H9 (cell line): ENCODE measurements around the gene ADAMTSL2. TPM values are rescaled to one million over a fixed set of nuclear protein-coding genes. Genes with fewer than 3 reads are reported as not detected.
A peak's percentile ranks its signal among the peaks of the same experiment; 100 is the strongest.

ENCODE experiments used
- DNase-seq: peaks from one replicate; pipeline ENCODE4 v3.0.0-alpha.2; 2017
- H2AFZ ChIP-seq: one replicate; pipeline ENCODE4 v1.6.1; 2013; ENCODE audit warnings: mild to moderate bottlenecking, low read length, control low read depth, moderate library complexity
- H2AK5ac ChIP-seq: 2 replicates; pipeline ENCODE4 v1.6.1; 2013; ENCODE audit warnings: low read length, control low read depth, mixed read lengths; ENCODE audit not compliant: insufficient read length
- H2BK120ac ChIP-seq: one replicate; pipeline ENCODE4 v1.6.1; 2013; ENCODE audit warnings: low read depth, mild to moderate bottlenecking, low read length, control low read depth, inconsistent platforms; ENCODE audit not compliant: poor library complexity, severe bottlenecking
- H2BK12ac ChIP-seq: 2 replicates; pipeline ENCODE4 v1.6.1; 2013; ENCODE audit warnings: low read length, control low read depth, mixed read lengths, low read depth; ENCODE audit not compliant: insufficient read length
- H2BK15ac ChIP-seq: 2 replicates; pipeline ENCODE4 v1.6.1; 2013; ENCODE audit warnings: low read depth, low read length, control low read depth
- H2BK20ac ChIP-seq: one replicate; pipeline ENCODE4 v1.6.1; 2013; ENCODE audit warnings: low read depth, mild to moderate bottlenecking, low read length, control low read depth, inconsistent platforms; ENCODE audit not compliant: poor library complexity, severe bottlenecking
- H2BK5ac ChIP-seq: 2 replicates; pipeline ENCODE4 v1.6.1; 2013; ENCODE audit warnings: low read length, control low read depth, mixed read lengths; ENCODE audit not compliant: insufficient read length
- H3K14ac ChIP-seq: 2 replicates; pipeline ENCODE4 v1.6.1; 2013; ENCODE audit warnings: low read length, control low read depth; ENCODE audit not compliant: insufficient read depth
- H3K18ac ChIP-seq: 2 replicates; pipeline ENCODE4 v1.6.1; 2013; ENCODE audit warnings: low read depth, mild to moderate bottlenecking, mixed read lengths, low read length, control low read depth; ENCODE audit not compliant: insufficient read length
- H3K23ac ChIP-seq: 2 replicates; pipeline ENCODE4 v1.6.1; 2013; ENCODE audit warnings: low read length, control low read depth, mixed read lengths, low read depth; ENCODE audit not compliant: insufficient read length
- H3K23me2 ChIP-seq: 2 replicates; pipeline ENCODE4 v1.6.1; 2013; ENCODE audit warnings: low read depth, mild to moderate bottlenecking, mixed read lengths, low read length, control low read depth; ENCODE audit not compliant: insufficient read length, poor library complexity, severe bottlenecking
- H3K27ac ChIP-seq: 2 replicates; pipeline ENCODE4 v1.5.1; 2013; ENCODE audit warnings: low read length, control low read depth, mixed read lengths, low read depth; ENCODE audit not compliant: insufficient read length
- H3K27me3 ChIP-seq: 2 replicates; pipeline ENCODE4 v1.6.1; 2013; ENCODE audit warnings: low read length, control low read depth, inconsistent platforms; ENCODE audit not compliant: insufficient read depth
- H3K4ac ChIP-seq: 2 replicates; pipeline ENCODE4 v1.6.1; 2013; ENCODE audit warnings: low read depth, mild to moderate bottlenecking, control low read depth, inconsistent platforms, low read length, moderate library complexity
- H3K4me1 ChIP-seq: 2 replicates; pipeline ENCODE4 v1.6.1; 2013; ENCODE audit warnings: low read length, control low read depth, inconsistent platforms; ENCODE audit not compliant: insufficient read depth
- H3K4me2 ChIP-seq: 2 replicates; pipeline ENCODE4 v1.6.1; 2013; ENCODE audit warnings: low read length, control low read depth, mixed read lengths; ENCODE audit not compliant: insufficient read length, insufficient read depth
- H3K56ac ChIP-seq: 2 replicates; pipeline ENCODE4 v1.6.1; 2013; ENCODE audit warnings: low read depth, mild to moderate bottlenecking, mixed read lengths, low read length, control low read depth; ENCODE audit not compliant: insufficient read length
- H3K79me1 ChIP-seq: 2 replicates; pipeline ENCODE4 v1.6.1; 2013; ENCODE audit warnings: low read depth, mild to moderate bottlenecking, moderate library complexity, low read length, control low read depth, inconsistent platforms; ENCODE audit not compliant: insufficient read depth, poor library complexity, severe bottlenecking
- H3K79me2 ChIP-seq: 2 replicates; pipeline ENCODE4 v1.6.1; 2013; ENCODE audit warnings: low read length, control low read depth, inconsistent platforms; ENCODE audit not compliant: insufficient read depth
- H3K9ac ChIP-seq: 2 replicates; pipeline ENCODE4 v1.6.1; 2013; ENCODE audit warnings: low read length, control low read depth, mixed read lengths; ENCODE audit not compliant: insufficient read length; ENCODE audit errors: extremely low read depth
- H3K9me3 ChIP-seq: one replicate; pipeline ENCODE4 v1.6.1; 2013; ENCODE audit warnings: low read depth, low read length, inconsistent platforms; ENCODE audit not compliant: control insufficient read depth
- H3T11ph ChIP-seq: one replicate; pipeline ENCODE4 v1.6.1; 2013; ENCODE audit warnings: mild to moderate bottlenecking, low read length, control low read depth, inconsistent platforms
- H4K20me1 ChIP-seq: one replicate; pipeline ENCODE4 v1.6.1; 2013; ENCODE audit not compliant: control insufficient read depth, insufficient read length, insufficient read depth
- H4K5ac ChIP-seq: 2 replicates; pipeline ENCODE4 v1.6.1; 2013; ENCODE audit warnings: low read depth, mild to moderate bottlenecking, mixed read lengths, low read length, control low read depth; ENCODE audit not compliant: insufficient read length
- H4K8ac ChIP-seq: replicated peaks from 2 replicates; pipeline ENCODE4 v1.6.1; 2013; ENCODE audit warnings: low read length, control low read depth, mixed read lengths, low read depth; ENCODE audit not compliant: insufficient read length
- H4K91ac ChIP-seq: 2 replicates; pipeline ENCODE4 v1.6.1; 2013; ENCODE audit warnings: low read depth, mild to moderate bottlenecking, moderate library complexity, mixed read lengths, low read length, control low read depth; ENCODE audit not compliant: insufficient read length
- H3K27ac Mint-ChIP-seq, 3 experiments: 2 replicates in 2 of 3; 3 replicates in 1 of 3; pipeline ENCODE4 v1.8.0; 2020 to 2021; ENCODE audit warnings: mixed read lengths in 3 of 3, mild to moderate bottlenecking in 1 of 3, moderate library complexity in 1 of 3
- H3K27me3 Mint-ChIP-seq: 2 replicates; pipeline ENCODE4 v1.8.0; 2021; ENCODE audit warnings: low read depth, mild to moderate bottlenecking, moderate library complexity, mixed read lengths
- H3K36me3 Mint-ChIP-seq, 3 experiments: 2 replicates in 2 of 3; 3 replicates in 1 of 3; pipeline ENCODE4 v1.8.0; 2020 to 2021; ENCODE audit warnings: low read depth in 3 of 3, mixed read lengths in 3 of 3; ENCODE audit not compliant: insufficient read depth in 1 of 3
- H3K4me1 Mint-ChIP-seq, 2 experiments: 2 replicates each; pipeline ENCODE4 v1.8.0; 2020; ENCODE audit warnings: mixed read lengths in 2 of 2
- H3K4me3 Mint-ChIP-seq, 2 experiments: 2 replicates in 1 of 2; 3 replicates in 1 of 2; pipeline ENCODE4 v1.8.0; 2020 to 2021; ENCODE audit warnings: mild to moderate bottlenecking in 2 of 2, mixed read lengths in 2 of 2, moderate library complexity in 1 of 2
- H3K9me3 Mint-ChIP-seq, 2 experiments: 2 replicates in 1 of 2; 3 replicates in 1 of 2; pipeline ENCODE4 v1.8.0; 2020; ENCODE audit warnings: mild to moderate bottlenecking in 2 of 2, mixed read lengths in 2 of 2, moderate library complexity in 1 of 2
- WGBS: extraction: QIAGEN DNeasy Blood & Tissue Kit; methylation state at CpG from one replicate; pipeline ENCODE4 v1.1.7; 2013; ENCODE audit warnings: missing lambda C conversion rate, low lambda C conversion rate, mixed read lengths; ENCODE audit not compliant: insufficient read length; ENCODE audit errors: extremely low coverage; 5-methylcytosine and 5-hydroxymethylcytosine counted together
- total RNA-seq: library from RNA; stranded (reverse); gene quantifications from 2 replicates; pipeline ENCODE4 v1.2.1, GENCODE V29; 2021
- TF ChIP-seq, protein P1 (sequence below): fragments of 200-600 bp; sonication (generic); conservative IDR thresholded peaks from 3 replicates; pipeline ENCODE4 v1.8.0; 2021; ENCODE audit warnings: antibody characterized with exemption, mild to moderate bottlenecking

Gene ADAMTSL2
- total RNA-seq, 1 experiment from 2014 or later = 0.61 TPM

DNA sequence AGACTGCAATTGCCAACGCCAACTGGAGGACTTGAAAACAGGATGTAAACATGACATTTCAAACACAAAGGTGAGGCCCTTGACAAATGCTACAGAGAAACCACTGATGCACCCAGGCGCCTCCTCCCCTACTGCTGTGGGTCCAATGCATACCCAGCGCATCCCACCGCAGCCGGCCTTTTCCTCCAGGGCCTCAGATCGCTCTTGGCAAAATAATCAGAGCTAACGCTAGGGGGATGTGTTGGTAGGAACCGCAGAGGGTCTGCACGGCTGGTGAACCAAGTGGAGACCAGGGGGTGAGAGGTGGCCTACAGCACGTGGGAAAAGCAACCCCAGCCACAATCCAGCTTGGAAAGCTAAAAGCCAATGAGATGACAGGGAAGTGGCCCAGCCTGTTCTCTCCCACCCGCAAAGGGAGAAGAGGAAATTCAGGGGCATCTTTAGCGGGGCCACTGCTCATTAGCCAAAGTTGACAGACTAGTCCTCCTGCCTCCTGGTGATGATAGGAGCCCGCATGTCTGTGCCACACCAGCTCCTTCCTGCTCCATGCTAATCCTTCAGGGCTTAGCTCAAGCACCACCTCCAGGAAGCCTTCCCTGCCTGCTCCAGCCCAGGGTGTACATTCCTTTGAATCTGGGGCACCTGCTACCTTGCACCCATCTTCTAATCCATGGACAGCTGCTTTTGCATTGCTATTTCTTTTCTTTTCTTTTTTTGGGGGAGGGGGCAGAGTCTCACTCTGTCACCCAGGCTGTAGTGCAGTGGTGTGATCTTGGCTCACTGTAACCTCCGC is 68.8 kb downstream of the ADAMTSL2 start:
- H3K4me1 Mint-ChIP-seq = peaks cover 5 to 26% of the 10 kb centered on the region in 2 experiments; a peak in 3 of 4 replicates
- H3T11ph ChIP-seq = no peak overlapping the region
- H3K27ac Mint-ChIP-seq = no peak overlapping the region
- H4K20me1 ChIP-seq = no peaks in the 10 kb centered on the region
- H2BK5ac ChIP-seq = no peak overlapping the region
- H3K4me1 ChIP-seq = no peaks in the 10 kb centered on the region
- H2AK5ac ChIP-seq = no peak overlapping the region
- no peak overlapping the region; the same call in 1 of the 2 replicates for H3K14ac ChIP-seq
- no peak overlapping the region for H3K27ac ChIP-seq
- no peak overlapping the region for H3K4me3 Mint-ChIP-seq
- H2BK120ac ChIP-seq = no peak overlapping the region
- no peak overlapping the region for H2BK15ac ChIP-seq
- no peak overlapping the region for H2AFZ ChIP-seq
- H4K5ac ChIP-seq = no peak overlapping the region
- H3K56ac ChIP-seq = no peak overlapping the region
- WGBS = no CpG with 5 or more reads among the region's 14 CpGs
- H3K18ac ChIP-seq = no peak overlapping the region
- H3K23ac ChIP-seq = no peak overlapping the region
- H3K79me1 ChIP-seq = no peaks in the 10 kb centered on the region
- no peak overlapping the region for H4K91ac ChIP-seq
- H2BK20ac ChIP-seq = no peak overlapping the region
- H3K9me3 ChIP-seq = no peaks in the 10 kb centered on the region
- no peak overlapping the region for H3K9ac ChIP-seq
- no peaks in the 10 kb centered on the region for H3K36me3 Mint-ChIP-seq
- H3K23me2 ChIP-seq = peaks cover 3% of the 10 kb centered on the region
- no peak overlapping the region for H3K4me2 ChIP-seq
- no peaks in the 10 kb centered on the region; a peak in 1 of 5 replicates for H3K9me3 Mint-ChIP-seq
- no peak overlapping the region for H3K4ac ChIP-seq
- peaks cover 3% of the 10 kb centered on the region; the same call in 1 of the 2 replicates for H3K27me3 ChIP-seq
- no peak for DNase-seq
- TF ChIP-seq, protein P1, sequence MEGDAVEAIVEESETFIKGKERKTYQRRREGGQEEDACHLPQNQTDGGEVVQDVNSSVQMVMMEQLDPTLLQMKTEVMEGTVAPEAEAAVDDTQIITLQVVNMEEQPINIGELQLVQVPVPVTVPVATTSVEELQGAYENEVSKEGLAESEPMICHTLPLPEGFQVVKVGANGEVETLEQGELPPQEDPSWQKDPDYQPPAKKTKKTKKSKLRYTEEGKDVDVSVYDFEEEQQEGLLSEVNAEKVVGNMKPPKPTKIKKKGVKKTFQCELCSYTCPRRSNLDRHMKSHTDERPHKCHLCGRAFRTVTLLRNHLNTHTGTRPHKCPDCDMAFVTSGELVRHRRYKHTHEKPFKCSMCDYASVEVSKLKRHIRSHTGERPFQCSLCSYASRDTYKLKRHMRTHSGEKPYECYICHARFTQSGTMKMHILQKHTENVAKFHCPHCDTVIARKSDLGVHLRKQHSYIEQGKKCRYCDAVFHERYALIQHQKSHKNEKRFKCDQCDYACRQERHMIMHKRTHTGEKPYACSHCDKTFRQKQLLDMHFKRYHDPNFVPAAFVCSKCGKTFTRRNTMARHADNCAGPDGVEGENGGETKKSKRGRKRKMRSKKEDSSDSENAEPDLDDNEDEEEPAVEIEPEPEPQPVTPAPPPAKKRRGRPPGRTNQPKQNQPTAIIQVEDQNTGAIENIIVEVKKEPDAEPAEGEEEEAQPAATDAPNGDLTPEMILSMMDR = peak; percentile 53
- H2BK12ac ChIP-seq = no peak overlapping the region
- peaks cover 26% of the 10 kb centered on the region for H3K27me3 Mint-ChIP-seq
- no peak overlapping the region for H4K8ac ChIP-seq
- no peaks in the 10 kb centered on the region for H3K79me2 ChIP-seq
